GM12872 (cell line): Measurements from ENCODE around the gene SLC12A3.

Experiments used
- TF ChIP-seq, protein P1 (sequence below): IDR thresholded peaks from 3 replicates; pipeline ENCODE4 v1.5.1; 2011; ENCODE audit warnings: low read depth, mild to moderate bottlenecking, low read length, moderate library complexity; ENCODE audit not compliant: insufficient read depth

The SLC12A3 gene

DNA sequence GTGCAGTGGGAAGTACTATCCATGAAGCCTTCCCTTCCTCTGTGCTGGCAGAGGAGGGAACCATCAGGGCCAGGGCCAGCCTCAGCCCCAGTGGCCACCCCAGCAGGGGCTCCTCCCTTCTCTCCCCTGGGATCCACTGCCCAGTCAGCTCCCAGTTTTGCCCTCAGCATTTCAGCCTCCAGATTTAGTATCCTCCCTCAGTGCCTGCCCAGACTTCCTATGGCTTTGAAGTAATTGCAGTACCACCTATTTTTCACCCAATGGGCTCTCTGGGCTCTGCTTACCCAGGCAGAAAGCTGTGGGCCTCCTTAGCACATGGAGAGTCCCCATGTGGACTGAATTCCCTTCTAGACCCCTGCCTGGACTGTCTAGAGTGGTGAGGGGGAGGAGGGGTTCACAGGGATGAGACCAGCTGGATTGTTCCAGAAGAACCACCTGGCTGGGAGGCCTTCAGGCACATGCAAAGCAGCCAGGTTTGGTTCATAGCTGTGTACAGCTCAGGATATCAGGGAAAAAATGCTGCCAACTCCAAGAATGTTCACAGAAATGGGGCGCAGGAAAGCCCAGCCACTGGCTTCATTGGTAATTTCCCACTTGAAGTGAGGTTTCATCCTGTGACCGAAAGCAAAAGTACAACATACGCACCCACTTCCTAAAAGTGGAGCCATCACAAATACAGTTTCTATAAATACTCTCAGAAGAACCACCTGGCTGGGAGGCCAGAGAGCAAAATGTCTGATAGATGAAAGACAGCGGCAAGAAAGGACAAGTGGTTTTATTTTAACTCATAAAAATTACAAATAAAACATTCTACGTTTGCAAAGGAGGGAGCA, 51.8 kb downstream of the SLC12A3 start:
- TF ChIP-seq, protein P1, sequence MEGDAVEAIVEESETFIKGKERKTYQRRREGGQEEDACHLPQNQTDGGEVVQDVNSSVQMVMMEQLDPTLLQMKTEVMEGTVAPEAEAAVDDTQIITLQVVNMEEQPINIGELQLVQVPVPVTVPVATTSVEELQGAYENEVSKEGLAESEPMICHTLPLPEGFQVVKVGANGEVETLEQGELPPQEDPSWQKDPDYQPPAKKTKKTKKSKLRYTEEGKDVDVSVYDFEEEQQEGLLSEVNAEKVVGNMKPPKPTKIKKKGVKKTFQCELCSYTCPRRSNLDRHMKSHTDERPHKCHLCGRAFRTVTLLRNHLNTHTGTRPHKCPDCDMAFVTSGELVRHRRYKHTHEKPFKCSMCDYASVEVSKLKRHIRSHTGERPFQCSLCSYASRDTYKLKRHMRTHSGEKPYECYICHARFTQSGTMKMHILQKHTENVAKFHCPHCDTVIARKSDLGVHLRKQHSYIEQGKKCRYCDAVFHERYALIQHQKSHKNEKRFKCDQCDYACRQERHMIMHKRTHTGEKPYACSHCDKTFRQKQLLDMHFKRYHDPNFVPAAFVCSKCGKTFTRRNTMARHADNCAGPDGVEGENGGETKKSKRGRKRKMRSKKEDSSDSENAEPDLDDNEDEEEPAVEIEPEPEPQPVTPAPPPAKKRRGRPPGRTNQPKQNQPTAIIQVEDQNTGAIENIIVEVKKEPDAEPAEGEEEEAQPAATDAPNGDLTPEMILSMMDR: no peak

GRCh38 chr16:56918467-56919012, 53.5 kb downstream of the SLC12A3 start:
- TF ChIP-seq, protein P1: no peak

DNA sequence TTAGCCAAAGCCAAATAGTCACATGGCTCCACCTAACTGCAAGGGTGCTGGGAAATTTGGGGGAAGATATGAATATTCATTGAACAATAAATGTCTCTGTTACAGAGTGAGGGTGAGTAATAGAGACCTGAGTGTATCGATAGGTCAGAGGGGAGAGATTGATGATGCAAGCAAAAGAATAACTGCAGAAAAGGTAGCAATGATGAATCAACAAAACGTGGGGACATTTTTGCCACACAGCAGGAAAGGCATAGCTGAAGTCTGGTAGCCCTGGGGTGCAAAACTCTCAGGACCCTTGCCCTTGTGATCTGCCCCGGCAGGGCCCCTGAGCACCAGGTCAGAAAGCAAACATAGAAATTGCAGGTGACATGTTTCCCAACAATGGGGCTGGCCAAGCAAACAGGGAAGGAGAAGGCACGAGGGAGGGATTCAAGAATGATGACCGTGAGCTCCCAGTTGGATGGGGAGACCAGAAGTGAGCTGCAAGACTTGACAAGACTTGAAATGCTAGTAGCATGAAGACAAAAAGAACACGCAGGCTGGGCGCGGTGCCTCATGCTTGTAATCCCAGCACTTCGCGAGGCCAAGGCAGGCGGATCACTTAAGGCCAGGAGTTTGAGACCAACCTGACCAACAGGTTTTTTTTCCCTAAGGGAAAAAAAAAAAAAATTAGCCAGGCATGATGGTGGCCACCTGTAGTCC, 54.2 kb downstream of the SLC12A3 start:
- TF ChIP-seq, protein P1: no peak

- TF ChIP-seq, protein P1: no peak
Observed at GRCh38 chr16:56921571-56921970, 56.6 kb downstream of the SLC12A3 start.

DNA sequence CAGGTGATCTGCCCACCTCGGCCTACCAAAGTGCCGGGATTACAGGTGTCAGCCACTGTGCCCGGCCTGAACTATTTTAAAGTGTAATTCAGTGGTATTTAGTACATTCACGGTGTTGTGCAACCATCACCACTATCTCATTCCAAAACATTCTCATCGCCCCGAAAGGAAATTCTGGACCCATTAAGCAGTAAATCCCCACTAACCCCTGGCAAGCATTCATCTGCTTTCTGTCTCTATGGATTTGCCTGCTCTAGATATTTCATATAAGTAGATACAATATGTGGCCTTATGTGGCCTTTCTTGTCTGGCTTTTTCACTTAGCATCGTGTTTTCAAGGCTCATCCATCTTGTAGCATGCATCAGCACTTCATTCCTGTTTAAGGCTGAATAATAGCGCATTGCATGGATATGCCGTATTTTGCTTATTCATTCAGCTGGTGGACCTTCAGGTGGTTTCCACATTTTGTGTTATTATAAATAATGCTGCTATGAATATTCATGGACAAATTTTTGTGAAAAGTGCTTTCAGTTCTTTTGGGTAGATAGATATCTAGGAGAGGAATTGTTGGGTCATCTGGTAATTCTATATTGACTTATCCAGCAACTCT, 58.6 kb downstream of the SLC12A3 start:
- TF ChIP-seq, protein P1: no peak

DNA sequence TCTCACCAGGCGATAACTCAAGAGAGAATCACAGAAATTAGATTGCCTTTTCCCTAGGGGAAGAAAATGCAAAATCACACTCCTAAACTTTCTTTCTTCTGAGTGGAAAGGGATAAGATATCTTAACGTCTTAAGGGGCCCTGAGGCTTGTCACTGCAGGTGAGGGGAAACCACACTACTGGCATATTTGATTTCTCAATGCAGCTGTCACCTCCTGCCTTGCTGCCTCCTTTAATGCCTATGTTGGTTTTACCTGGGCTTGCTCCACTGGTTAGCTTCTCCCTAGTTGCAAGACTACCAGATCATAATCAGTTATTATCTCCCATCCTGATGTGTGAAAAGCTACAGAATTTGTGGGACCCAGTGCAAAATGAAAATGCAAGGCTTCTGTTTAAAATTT, 62.5 kb downstream of the SLC12A3 start:
- TF ChIP-seq, protein P1: no peak

- TF ChIP-seq, protein P1: no peak
Observed at GRCh38 chr16:56929639-56930038, 64.6 kb downstream of the SLC12A3 start.
